DOHH2 (cell line): ENCODE measurements around the gene ADAM8.

Experiments
- H3F3A ChIP-seq: fragments of 200-600 bp; sonication (generic), shearing (Covaris generic); 2 replicates; pipeline ENCODE4 v1.6.0; 2016; ENCODE audit warnings: antibody characterized with exemption, mild to moderate bottlenecking; ENCODE audit not compliant: control insufficient read depth, insufficient read depth
- H3K27ac ChIP-seq: fragments of 200-600 bp; sonication (generic); 2 replicates; pipeline ENCODE4 v1.5.1; 2014; ENCODE audit warnings: low read depth, mild to moderate bottlenecking, low read length, moderate library complexity
- H3K27me3 ChIP-seq: fragments of 200-600 bp; sonication (generic); 2 replicates; pipeline ENCODE4 v1.6.1; 2014; ENCODE audit warnings: mild to moderate bottlenecking, low read length, mixed read lengths; ENCODE audit not compliant: control insufficient read depth
- H3K36me3 ChIP-seq: fragments of 200-600 bp; sonication (generic); 2 replicates; pipeline ENCODE4 v1.6.1; 2014; ENCODE audit warnings: mild to moderate bottlenecking, low read length, moderate library complexity, mixed read lengths; ENCODE audit not compliant: control insufficient read depth
- H3K4me1 ChIP-seq: fragments of 200-600 bp; sonication (generic); 2 replicates; pipeline ENCODE4 v1.6.1; 2014; ENCODE audit warnings: mild to moderate bottlenecking, low read length, mixed read lengths; ENCODE audit not compliant: control insufficient read depth
- H3K4me2 ChIP-seq: fragments of 200-600 bp; sonication (generic); 2 replicates; pipeline ENCODE4 v1.6.0; 2014; ENCODE audit warnings: mild to moderate bottlenecking, low read length, moderate library complexity
- H3K4me3 ChIP-seq: fragments of 200-600 bp; sonication (generic); 2 replicates; pipeline ENCODE4 v1.5.1; 2014; ENCODE audit warnings: mild to moderate bottlenecking, low read length, mixed read lengths
- H3K79me2 ChIP-seq: fragments of 200-600 bp; sonication (generic); 2 replicates; pipeline ENCODE4 v1.6.1; 2014; ENCODE audit warnings: mild to moderate bottlenecking, low read length, mixed read lengths; ENCODE audit not compliant: control insufficient read depth
- H3K9me2 ChIP-seq: fragments of 200-600 bp; sonication (generic); replicated peaks from 2 replicates; pipeline ENCODE4 v1.6.1; 2014; ENCODE audit warnings: mild to moderate bottlenecking, low read length, mixed read lengths; ENCODE audit not compliant: control insufficient read depth
- H3K9me3 ChIP-seq: fragments of 200-600 bp; sonication (generic); 2 replicates; pipeline ENCODE4 v1.6.1; 2014; ENCODE audit warnings: antibody characterized with exemption, low read length, mixed read lengths; ENCODE audit not compliant: control insufficient read depth, insufficient read depth
- H4K20me1 ChIP-seq: fragments of 200-600 bp; sonication (generic); 2 replicates; pipeline ENCODE4 v1.6.0; 2014; ENCODE audit warnings: low read depth, mild to moderate bottlenecking, antibody characterized with exemption, low read length, moderate library complexity; ENCODE audit not compliant: control insufficient read depth, insufficient read depth
- EZH2phosphoT487 ChIP-seq: fragments of 200-600 bp; sonication (generic); IDR thresholded peaks from 2 replicates; pipeline ENCODE4 v1.6.1; 2017; ENCODE audit warnings: borderline replicate concordance, mild to moderate bottlenecking, antibody characterized with exemption, low read length, moderate library complexity, mixed read lengths
- TF ChIP-seq, protein P1 (sequence below): fragments of 200-600 bp; sonication (generic); IDR thresholded peaks from one replicate; pipeline ENCODE4 v1.5.1; 2014; ENCODE audit warnings: antibody characterized with exemption, mild to moderate bottlenecking, low read depth, low read length; ENCODE audit not compliant: poor library complexity, severe bottlenecking

The ADAM8 gene

DNA sequence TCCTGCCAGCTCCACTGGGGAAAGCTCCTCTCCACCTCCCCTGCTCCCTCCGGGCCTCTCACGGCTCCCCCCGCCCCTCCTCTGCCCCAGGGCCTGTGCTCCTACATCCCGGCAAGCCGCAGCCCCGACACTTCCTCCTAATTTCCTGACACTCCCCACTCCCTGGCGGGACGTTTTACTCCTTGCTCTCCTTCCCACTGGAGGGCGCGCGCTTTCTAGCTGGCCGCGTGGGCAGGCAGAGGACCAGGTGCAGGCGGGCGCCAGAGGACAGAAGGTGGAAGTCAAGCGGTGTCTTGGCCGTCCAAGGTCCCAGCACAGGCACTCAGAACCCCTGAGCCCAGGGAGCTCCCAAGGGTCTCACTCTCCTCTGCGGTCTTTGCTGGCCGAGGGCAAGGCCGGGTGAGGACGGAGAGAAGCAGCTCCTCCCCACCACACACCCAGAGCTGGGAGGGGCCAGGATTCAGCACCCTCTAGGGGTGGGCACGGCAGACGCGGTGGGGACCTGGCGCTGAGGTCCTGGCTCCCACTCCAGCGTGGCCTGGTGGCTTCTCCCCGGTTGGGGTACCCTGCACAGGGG, 19.1 kb downstream of the ADAM8 start:
- TF ChIP-seq EZH2phosphoT487 = no peak
- TF ChIP-seq, protein P1, sequence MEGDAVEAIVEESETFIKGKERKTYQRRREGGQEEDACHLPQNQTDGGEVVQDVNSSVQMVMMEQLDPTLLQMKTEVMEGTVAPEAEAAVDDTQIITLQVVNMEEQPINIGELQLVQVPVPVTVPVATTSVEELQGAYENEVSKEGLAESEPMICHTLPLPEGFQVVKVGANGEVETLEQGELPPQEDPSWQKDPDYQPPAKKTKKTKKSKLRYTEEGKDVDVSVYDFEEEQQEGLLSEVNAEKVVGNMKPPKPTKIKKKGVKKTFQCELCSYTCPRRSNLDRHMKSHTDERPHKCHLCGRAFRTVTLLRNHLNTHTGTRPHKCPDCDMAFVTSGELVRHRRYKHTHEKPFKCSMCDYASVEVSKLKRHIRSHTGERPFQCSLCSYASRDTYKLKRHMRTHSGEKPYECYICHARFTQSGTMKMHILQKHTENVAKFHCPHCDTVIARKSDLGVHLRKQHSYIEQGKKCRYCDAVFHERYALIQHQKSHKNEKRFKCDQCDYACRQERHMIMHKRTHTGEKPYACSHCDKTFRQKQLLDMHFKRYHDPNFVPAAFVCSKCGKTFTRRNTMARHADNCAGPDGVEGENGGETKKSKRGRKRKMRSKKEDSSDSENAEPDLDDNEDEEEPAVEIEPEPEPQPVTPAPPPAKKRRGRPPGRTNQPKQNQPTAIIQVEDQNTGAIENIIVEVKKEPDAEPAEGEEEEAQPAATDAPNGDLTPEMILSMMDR = peak; percentile 65
- peaks cover 38% of the 10 kb centered on the region for H3K4me1 ChIP-seq
- H3K9me2 ChIP-seq = no peaks in the 10 kb centered on the region
- H3K27me3 ChIP-seq = 0 out of 2 replicates have a peak, but pooled peaks cover 6% of the 10 kb centered on the region
- peak overlapping the region; percentile 56 for H3K4me3 ChIP-seq
- no peaks in the 10 kb centered on the region for H3K79me2 ChIP-seq
- peak overlapping the region; percentile 73 for H3K4me2 ChIP-seq
- no peaks in the 10 kb centered on the region for H3K36me3 ChIP-seq
- H3K9me3 ChIP-seq = peaks cover 10% of the 10 kb centered on the region; the same call in 1 of the 2 replicates
- no peaks in the 10 kb centered on the region for H3F3A ChIP-seq
- H3K27ac ChIP-seq = no peak overlapping the region
- no peaks in the 10 kb centered on the region for H4K20me1 ChIP-seq

DNA sequence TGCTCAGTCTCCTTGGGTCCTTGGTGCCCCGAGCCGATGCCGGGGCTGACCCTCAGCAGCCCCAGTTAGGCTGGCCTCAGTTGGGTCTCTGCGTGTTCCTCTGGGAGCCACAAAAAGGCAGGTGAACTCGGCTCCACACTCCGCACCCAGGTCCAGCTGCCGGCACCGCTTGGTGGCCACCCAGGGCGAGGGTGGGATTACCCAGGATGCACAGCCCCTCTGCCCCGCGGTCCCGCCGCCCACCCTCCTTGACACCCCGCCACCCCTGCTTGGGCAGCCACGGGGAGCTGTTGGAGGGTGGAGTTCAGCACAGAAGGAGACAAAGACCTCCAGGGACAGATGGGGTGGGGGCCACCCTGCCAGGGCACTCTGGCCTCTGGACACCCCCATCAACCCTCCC, 21.3 kb downstream of the ADAM8 start:
- no peaks in the 10 kb centered on the region for H3K27me3 ChIP-seq
- no peaks in the 10 kb centered on the region for H4K20me1 ChIP-seq
- no peaks in the 10 kb centered on the region for H3K79me2 ChIP-seq
- H3K4me3 ChIP-seq = no peak overlapping the region
- H3K27ac ChIP-seq = no peak overlapping the region
- H3K36me3 ChIP-seq = no peaks in the 10 kb centered on the region
- peaks cover 30% of the 10 kb centered on the region for H3K4me1 ChIP-seq
- H3F3A ChIP-seq = no peaks in the 10 kb centered on the region
- H3K9me2 ChIP-seq = no peaks in the 10 kb centered on the region
- H3K4me2 ChIP-seq = no peak overlapping the region
- TF ChIP-seq, protein P1 = no peak
- TF ChIP-seq EZH2phosphoT487 = no peak
- H3K9me3 ChIP-seq = 0 out of 2 replicates have a peak, but pooled peaks cover 6% of the 10 kb centered on the region

DNA sequence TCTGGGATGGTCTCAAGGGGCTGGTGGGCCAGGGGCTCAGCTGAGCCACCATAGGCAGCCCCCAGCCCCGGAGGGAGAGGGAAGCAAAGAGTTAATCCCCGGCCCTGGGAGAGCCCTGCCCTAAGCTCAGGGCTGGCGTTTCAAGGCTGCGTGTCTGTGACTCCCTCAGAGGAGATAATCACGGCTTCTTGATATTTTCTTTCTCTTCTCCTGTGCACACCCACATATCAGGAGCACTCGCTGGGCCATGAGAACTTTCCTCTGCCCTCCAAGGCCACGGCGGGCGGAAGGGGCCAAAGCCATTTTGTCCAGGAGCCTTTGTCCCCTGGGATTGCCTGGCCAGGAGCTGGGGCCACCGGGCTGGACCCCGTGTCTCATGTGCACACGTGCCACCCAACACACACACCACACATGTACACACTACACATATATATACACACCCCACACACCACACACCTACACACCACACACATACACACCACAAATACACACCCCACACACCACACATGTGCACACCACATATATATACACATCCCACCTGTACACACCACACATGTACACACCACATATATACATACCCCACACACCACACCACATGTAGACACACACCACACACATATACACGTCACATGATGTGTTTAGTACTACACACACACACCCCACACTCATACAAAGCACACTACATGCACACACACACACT, 22.1 kb downstream of the ADAM8 start:
- Histone ChIP-seq H3K9me3 (no peaks in the 10 kb centered on the region), H4K20me1 (no peaks in the 10 kb centered on the region), H3K36me3 (no peaks in the 10 kb centered on the region), H3K4me3 (no peak overlapping the region), H3K27me3 (no peaks in the 10 kb centered on the region), H3K4me1 (peaks cover 27% of the 10 kb centered on the region), H3F3A (no peaks in the 10 kb centered on the region), H3K9me2 (no peaks in the 10 kb centered on the region), H3K27ac (no peak overlapping the region), H3K79me2 (no peaks in the 10 kb centered on the region), H3K4me2 (no peak overlapping the region)
- no peak for TF ChIP-seq EZH2phosphoT487
- TF ChIP-seq, protein P1 = no peak
